PFSK-1 (cell line): ENCODE data around the gene GPATCH2L.

ENCODE experiments used
- FOXP2 ChIP-seq: optimal IDR thresholded peaks from 2 replicates; pipeline ENCODE3; 2011; ENCODE audit warnings: borderline replicate concordance, control low read depth, inconsistent platforms; ENCODE audit not compliant: insufficient read depth; ENCODE audit errors: extremely low read length, extremely low read depth
- POLR2AphosphoS5 ChIP-seq: IDR thresholded peaks from 2 replicates; pipeline ENCODE4 v1.6.1; 2012; ENCODE audit warnings: low read depth, mild to moderate bottlenecking, control low read depth, low read length, moderate library complexity
- SIN3A ChIP-seq: IDR thresholded peaks from 2 replicates; pipeline ENCODE4 v1.6.1; 2012; ENCODE audit warnings: mild to moderate bottlenecking, low read length, moderate library complexity, borderline replicate concordance; ENCODE audit not compliant: insufficient read depth
- TAF1 ChIP-seq: IDR thresholded peaks from 2 replicates; pipeline ENCODE4 v1.6.1; 2012; ENCODE audit warnings: low read length, control low read depth, borderline replicate concordance; ENCODE audit not compliant: insufficient read depth
- TF ChIP-seq, protein P1 (sequence below), 2 experiments: IDR thresholded peaks; 2 replicates each; pipeline versions ENCODE4 v1.6.1 to v1.8.0; 2011 to 2012; ENCODE audit warnings: low read depth in 2 of 2, low read length in 2 of 2, control low read depth in 1 of 2, inconsistent platforms in 1 of 2, mild to moderate bottlenecking in 1 of 2, moderate library complexity in 1 of 2; ENCODE audit not compliant: insufficient read depth in 1 of 2

The GPATCH2L gene

DNA sequence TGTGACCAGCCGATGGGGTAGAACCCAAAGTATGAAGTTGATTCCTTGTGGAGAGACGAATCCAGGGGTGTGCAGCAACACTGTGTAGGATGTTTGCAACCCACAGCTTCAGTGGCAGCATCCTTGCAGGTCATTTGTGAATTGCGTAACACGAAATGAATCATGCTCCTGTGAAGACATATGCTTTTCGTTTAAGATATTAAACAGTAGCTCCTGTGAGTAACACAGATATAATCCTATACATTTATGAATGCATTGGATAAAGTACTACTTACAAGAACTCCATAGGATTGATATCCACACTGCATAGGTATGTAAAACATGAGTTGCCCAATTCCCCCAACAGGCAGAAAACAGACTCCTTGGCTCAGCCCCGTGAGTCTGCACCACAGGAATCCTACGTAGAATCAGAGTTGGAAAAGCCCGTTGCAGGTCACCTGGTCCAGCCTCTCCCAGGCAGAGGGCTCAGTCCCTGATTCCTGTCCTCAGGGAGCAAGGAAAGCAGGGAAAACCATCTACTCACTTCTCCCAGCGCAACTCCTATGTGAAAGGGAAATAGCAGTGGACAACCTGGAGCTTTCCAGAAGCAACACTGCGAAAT lies 75.8 kb downstream of the GPATCH2L start:
- TF ChIP-seq SIN3A (no peak), FOXP2 (no peak), TAF1 (no peak)
- TF ChIP-seq, protein P1, sequence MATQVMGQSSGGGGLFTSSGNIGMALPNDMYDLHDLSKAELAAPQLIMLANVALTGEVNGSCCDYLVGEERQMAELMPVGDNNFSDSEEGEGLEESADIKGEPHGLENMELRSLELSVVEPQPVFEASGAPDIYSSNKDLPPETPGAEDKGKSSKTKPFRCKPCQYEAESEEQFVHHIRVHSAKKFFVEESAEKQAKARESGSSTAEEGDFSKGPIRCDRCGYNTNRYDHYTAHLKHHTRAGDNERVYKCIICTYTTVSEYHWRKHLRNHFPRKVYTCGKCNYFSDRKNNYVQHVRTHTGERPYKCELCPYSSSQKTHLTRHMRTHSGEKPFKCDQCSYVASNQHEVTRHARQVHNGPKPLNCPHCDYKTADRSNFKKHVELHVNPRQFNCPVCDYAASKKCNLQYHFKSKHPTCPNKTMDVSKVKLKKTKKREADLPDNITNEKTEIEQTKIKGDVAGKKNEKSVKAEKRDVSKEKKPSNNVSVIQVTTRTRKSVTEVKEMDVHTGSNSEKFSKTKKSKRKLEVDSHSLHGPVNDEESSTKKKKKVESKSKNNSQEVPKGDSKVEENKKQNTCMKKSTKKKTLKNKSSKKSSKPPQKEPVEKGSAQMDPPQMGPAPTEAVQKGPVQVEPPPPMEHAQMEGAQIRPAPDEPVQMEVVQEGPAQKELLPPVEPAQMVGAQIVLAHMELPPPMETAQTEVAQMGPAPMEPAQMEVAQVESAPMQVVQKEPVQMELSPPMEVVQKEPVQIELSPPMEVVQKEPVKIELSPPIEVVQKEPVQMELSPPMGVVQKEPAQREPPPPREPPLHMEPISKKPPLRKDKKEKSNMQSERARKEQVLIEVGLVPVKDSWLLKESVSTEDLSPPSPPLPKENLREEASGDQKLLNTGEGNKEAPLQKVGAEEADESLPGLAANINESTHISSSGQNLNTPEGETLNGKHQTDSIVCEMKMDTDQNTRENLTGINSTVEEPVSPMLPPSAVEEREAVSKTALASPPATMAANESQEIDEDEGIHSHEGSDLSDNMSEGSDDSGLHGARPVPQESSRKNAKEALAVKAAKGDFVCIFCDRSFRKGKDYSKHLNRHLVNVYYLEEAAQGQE (IDR thresholded peaks at IDR 0.05; ENCODE audit: insufficient read depth in 1 of 2, low read depth in 2 of 2, low read length in 2 of 2) = no peak

GRCh38 chr14:76228138-76228537 lies 76.4 kb downstream of the GPATCH2L start:
- TF ChIP-seq TAF1 = no peak
- no peak for TF ChIP-seq FOXP2
- TF ChIP-seq, protein P1 (IDR thresholded peaks at IDR 0.05; ENCODE audit: insufficient read depth in 1 of 2, low read depth in 2 of 2, low read length in 2 of 2) = no peak
- TF ChIP-seq SIN3A = no peak
- no peak for TF ChIP-seq POLR2AphosphoS5

- no peak for TF ChIP-seq FOXP2
Measured at GRCh38 chr14:76232800-76233199, 81.1 kb downstream of the GPATCH2L start.

DNA sequence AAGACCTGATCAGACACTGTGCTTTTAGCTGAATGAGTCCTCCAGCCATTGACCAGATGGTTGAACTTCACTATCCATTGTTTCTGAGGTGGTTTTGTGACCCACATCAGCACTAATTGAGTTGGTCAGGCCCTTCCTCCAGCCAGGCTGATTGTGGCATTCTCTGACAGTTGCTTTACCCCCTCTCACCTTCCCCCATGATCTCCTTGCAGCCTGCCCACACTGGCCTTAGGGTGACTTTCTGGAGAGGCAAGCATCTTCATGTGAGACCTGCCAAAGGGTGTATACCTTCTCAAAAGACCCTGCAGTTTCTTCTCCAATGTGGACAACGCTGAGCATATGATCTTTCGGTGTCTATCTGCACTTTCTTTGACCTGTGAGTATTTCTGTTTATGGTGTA lies 83.9 kb downstream of the GPATCH2L start:
- no peak for TF ChIP-seq TAF1
- TF ChIP-seq, protein P1 (IDR thresholded peaks at IDR 0.05; ENCODE audit: insufficient read depth in 1 of 2, low read depth in 2 of 2, low read length in 2 of 2) = no peak
- TF ChIP-seq POLR2AphosphoS5 = no peak
- TF ChIP-seq SIN3A = no peak
- TF ChIP-seq FOXP2 = no peak

DNA sequence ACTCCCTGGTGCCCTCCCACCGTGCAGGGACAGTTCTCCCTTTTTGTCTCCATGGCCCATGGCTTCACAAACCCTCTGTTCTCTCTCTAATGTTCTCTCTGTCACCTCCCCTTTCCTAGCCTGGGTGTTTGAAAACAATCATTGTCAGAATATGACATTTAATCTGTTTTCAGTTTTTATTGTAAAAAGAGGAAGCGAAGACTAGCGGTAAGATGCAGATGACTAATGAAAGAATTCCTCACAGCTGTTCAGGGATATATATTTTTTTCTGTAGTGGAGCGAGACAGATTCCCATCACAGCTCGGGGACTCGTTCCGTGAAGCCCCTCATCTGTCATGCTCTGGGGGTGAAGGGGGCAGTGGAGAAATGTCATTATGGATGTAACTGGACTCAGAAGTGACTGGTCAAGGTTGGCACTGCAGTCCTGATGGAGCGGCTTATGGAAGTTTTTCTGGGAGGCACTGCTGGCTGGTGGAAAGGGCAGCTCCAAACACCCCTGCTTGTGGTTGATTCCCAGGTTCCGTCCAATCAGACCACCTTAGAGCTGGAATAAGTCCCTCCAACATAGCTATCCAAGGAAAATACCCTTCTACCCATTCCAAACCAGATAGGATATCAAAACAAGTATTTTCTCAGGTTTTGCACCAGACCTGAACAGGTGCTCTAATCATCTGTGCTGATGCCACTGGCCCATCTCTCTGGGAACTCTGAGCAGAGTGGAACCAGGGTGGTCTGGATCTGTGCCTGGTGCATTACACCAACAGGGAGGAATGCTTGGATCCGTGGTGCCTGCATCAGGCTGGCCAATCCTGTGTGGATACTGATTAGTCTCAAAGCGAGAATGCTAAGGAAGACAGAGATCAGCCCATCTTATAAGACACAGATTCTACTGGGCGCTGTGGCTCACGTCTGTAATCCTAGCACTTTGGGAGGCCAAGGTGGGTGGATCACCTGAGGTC lies 84.7 kb downstream of the GPATCH2L start:
- TF ChIP-seq TAF1 (no peak), SIN3A (no peak), POLR2AphosphoS5 (no peak), FOXP2 (no peak)
- TF ChIP-seq, protein P1 (IDR thresholded peaks at IDR 0.05; ENCODE audit: insufficient read depth in 1 of 2, low read depth in 2 of 2, low read length in 2 of 2) = no peak
